NCI-H2196 (cell line): ENCODE measurements around the gene PLOD3.

Experiments used
- DNase-seq: peaks from one replicate; lab custom pipeline; 2025; ENCODE audit not compliant: unreplicated experiment; lab: John Stamatoyannopoulos, UW

Gene PLOD3

GRCh38 chr7:101186194-101186593 lies 31.2 kb downstream of the PLOD3 start:
- DNase-seq = no peak

DNA sequence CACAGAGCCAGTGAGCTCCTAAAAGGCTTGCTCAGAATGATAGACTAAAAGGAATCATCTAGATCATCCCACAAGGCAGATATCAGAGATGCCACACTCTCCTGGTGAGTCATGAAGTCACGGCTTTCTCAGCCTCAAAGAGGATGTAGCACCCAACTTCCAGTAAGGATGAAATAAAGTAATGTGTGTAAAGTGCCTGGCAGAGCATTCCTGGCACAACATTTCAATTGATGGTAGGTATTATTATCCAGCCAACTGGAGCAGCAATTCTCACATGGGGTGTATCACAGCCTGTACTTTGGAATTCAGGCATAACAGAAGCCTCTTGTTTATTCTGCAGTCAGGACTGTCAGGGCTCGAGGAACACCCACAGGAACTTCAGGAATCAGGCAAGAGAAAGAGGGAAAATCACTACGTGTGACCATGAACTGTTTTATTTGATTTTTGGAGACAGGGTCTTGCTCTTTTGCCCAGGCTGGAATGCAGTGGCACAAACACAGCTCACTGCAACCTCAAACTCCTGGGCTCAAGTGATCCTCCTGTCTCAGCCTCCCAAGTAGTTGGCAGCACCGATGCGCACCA lies 32.0 kb downstream of the PLOD3 start:
- DNase-seq = no peak

DNA sequence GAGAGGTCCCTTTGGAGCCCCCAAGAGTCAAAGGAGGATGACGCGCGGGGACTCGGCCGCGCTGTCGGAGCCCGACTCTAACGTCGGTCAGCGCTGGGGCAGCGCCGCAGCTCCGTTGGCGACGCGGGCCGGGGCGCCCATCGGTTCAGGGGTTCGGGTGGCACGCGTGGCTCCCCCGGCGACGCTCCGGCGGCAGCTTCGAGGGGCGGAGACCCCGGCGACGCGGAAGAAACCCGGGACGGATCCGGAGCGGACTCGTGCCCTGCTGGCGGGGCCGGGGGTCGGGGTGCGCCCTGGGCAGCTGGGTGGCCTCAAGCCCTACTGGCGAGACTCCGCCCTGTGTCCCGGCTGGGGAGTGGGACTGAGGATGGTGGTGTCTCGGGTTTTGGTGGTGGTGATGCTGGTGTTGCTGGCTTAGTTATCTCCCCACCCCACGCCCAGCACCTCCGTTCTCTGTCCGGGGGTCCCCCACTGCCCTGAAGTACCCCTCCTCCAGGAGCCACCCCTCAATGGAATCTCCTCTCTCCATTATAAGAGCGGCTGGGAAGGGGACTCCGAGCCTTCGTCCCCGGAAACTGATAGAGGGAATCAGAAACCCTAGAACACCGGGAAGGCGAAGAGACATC lies 37.1 kb downstream of the PLOD3 start, which contains the start of gene NAT16:
Gene NAT16, minus strand, starts transcription at position 164 of the 626 bp plus-strand sequence. CDS start 5,486 bp downstream, outside the sequence.
- no peak for DNase-seq

- no peak for DNase-seq
Measured at GRCh38 chr7:101179713-101180112, 37.7 kb downstream of the PLOD3 start.

DNA sequence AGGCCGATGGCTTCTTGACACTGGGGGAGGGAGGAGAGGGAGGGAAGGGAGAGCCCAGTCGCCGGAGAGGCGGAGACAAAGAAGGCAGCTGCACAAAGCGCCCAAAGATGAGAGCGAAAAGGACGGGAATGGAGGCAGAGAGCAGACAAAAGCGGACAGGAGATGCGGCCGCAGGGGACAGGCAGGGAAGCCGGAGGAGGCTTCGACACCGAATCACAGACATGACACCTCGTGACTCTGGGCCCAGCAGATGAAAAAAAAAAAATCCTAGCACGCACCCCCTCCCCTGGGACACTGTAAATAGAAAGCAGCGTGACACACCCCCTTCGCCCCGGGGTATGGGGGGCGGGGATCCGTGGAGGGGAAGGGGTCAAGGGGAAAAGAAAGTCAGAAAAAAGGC lies 38.3 kb downstream of the PLOD3 start:
- DNase-seq = peak; percentile 68

DNA sequence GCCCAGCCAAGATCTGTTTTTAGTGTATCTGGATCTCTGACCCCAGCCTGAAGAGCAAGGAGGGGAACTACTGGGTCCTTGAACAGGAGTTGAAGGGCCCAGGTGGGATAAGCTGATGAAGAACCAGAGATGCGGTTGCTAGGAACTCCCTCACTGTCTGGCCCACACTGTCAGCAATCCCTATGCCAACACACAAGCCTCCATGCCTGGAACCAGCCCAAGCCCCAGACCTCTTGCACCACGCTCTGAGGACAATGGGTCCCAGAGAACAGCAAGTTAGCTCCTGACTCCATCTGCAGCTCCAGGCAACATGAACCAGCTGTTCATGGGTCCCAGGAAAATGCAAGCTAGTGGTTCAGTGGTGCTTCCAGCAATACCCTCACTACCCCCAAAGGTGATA lies 39.7 kb downstream of the PLOD3 start:
- peak; percentile 28 for DNase-seq

GRCh38 chr7:101175664-101176063 lies 41.7 kb downstream of the PLOD3 start:
- no peak for DNase-seq

DNA sequence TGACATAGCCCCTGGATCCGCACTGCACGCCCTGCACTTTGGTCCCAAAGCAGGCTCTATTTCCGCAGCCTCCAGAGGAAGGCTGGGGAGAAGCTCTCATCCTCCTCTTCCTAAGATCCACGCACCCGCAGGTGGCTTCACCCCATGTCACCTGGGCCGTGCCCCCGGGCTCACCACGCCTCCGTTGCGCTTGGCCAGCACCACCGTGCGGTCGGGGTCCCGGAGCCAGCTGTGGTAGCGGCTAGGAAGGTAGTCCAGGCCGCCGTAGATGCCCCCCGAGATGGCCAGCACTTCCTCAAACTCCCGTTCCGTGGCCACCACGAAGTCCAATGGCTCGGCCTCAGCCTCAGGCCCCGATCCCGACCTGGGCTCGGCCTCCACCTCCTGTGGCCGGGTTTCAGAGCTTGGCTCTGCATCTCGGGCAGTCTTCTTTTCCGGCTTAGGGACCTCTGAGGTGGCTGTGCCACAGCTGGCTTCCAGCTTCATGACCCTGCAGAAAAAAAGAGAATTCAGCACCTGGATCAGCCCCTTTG lies 43.0 kb downstream of the PLOD3 start:
- no peak for DNase-seq

DNA sequence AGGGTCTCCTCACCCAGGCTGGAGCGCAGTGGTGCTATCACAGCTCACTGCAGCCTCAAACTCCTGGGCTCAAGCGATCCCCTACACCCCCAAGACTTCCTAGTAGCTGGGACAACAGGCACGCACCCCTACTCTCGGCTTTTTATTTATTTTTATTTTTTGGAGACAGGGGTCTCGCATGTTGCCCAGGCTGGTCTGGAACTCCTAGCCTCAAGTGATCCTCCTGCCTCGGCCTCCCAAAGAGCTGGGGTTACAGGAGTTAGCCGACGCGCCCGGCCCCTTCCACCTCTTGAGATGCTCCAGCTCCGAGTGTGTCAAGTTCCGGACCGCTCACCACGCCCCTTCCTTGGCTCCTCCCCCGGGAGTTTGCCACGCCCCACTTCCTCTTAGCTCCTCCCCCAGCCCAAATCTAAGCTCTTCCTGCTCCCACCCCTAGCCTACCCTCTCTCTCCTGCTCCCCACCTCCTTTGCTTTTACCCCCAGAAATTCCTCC lies 43.6 kb downstream of the PLOD3 start:
- DNase-seq = peak; percentile 73

DNA sequence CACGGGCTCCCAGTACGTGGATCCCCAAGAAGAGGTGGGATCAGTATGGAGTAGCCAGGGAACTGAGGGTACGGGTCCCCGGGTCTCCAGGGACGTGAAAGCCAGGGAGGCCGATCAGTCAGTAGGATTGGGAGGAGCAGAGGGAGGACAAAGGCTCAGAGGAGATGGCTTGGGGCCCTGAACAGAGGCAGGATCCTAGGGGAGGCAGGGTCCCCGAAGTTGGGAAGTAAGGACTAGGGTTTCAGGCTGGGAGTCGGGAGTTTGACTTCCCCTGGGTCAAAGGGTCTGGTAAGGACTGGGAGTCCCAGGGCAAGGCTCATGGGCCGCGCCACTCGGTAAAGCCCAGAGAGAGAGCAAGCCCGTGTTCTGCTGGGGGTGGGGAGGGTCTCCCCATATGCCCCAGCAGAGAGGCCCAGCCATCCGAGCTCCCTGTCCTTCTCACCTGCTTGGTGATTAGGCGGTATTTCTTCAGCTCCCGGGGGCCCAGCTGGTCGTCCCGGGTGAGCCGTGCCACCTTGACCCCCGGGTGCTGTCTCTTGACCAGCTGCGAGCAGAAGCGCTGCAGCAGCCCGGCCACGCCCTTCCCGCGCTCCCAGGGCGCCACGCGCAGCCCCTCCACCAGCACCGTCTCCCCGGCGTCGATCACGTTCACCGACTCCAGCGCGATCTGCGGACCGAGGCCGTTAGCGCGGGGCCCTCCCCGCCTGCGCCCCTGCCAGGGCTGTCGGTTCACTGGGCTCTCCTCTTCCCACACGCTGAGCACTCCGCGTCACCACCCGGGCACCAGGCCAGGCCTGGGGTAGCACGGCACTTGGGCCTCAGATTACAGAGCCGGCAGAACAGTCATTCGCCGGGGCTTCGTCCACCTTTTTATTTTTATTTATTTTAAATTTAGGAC lies 44.3 kb downstream of the PLOD3 start:
- DNase-seq = peak; percentile 96

DNA sequence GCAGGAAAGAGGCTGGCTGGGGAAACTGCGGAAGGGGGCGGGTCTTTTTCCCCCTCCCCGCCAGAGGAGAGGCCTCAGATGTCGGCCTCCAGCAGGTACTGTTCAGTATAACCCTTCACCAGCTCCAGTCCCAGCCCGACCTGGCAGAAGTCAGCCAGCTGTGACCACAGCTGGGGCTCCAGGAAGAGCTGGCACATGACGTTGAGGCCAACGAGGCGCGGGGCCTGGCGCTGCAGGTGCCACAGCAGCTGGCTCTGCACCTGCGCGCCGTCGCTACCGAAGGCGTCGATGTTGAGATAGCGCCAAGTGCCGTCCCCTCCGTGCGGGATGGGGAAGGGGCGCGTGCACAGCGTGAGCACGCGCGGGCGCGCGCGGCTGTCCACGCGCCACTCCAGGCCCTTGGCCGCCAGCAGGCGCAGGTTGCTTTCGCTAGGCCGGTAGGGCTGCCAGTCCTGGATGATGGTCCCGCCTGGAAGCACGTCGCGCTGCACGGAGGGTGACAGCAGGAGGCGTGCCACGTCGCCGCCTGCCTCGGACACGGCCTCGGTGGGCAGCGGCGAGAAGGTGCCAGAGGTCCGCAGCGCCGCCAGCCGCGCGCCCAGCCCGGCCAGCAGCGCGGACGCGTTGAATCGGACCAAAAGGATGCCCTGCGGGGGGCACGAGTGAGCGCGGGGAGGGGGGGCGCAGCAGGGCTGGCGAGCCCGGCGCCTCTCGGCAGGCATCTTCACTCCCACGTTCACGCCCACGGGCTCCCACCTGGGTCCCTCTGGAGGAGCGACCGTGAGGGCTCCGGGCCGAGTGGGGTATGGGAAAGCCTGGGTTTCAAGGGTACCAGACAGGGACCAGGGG lies 45.2 kb downstream of the PLOD3 start:
- DNase-seq = peak; percentile 84

DNA sequence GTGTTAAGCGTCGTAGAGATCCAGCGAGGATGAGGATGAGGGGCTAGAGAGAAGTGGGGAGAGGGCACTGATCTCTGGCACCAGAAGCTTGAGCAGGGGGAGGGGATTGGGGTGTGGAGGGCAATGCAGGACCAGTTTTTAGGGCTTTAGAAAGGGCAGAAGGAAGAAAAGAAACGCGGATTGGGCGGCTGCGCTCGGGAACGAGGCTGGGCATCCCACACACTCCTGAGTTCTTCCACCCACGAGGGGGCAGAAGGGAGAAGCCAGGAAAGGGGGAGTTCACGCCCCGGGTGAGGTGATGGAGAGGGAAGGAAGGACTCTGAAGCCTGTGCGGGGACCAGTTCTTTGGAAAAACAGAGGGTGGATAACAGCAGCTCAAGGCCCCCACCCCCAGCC lies 45.9 kb downstream of the PLOD3 start:
- DNase-seq = no peak

GRCh38 chr7:101170617-101171441 lies 46.6 kb downstream of the PLOD3 start:
- no peak for DNase-seq

DNA sequence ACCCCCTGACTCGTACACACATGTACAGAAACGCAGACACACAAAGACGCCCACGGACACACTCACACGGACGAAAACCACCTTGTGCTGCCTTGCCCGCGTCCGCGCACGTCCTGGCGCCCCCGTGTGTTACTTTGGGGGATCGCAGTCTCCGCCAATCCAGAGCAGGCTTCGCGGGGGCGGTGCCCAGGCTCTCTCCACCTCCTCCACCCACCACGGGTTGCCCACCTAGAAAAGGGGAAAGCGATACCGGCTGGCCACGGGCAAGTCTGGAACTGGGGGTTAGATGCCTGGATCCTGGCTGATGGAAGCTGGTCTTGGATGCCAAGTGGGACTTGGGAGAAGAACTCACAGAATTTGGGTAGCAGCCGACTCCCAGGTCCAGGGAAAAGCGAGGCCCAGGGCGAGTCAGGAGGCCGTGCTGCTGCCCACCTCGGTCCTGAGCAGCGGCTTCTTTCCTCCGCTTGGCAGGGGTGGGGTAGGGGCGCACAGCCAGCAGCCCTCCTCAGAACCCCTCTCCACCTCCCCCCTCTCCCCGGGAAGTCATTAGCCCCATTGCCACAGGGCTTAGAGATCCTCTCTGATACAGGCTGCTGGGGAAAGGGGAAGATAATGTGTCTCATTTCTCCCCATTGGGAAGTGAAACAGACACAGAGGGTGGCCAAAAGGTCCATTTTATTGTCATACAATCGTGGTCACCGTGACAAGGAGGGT lies 47.4 kb downstream of the PLOD3 start:
- no peak for DNase-seq

DNA sequence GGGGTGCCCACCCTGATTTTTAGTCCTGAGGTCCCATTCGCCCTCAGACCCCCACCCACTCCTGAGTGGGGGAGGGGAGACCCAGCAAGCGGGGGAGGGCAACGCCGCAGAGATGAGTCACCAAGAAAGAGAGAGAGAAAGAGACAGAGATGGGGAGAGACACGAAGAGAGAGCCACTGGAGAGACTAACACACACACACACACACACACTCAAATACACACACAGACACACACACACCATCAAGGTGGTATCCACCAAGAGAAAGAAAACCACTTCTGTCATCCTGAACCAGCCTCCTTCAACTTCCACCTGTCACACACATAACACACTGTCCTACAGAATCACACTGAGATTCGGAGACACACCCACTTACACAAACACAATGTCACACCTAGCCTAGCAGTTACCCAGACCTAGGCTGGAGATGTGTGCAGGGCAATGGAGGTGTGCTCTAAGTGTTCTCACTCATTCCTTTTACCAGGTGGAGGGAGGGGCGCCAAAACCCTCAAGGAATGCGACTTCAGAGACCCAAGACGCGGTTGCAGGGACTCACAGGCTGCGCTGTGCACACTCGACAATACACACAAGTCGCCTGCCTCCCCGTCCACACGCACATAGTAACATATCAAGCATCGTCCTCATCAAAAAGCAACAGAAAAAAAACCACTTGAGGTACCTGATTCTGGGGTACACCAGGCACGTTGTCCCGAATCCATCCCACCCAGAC lies 48.1 kb downstream of the PLOD3 start:
- no peak for DNase-seq

- DNase-seq = no peak
Measured at GRCh38 chr7:101168412-101169049, 48.9 kb downstream of the PLOD3 start.

- DNase-seq = no peak
Measured at GRCh38 chr7:101167645-101168411, 49.6 kb downstream of the PLOD3 start.
